Mesenchymal stem cell (in vitro differentiated cells and primary cell): ENCODE results near the gene KRTAP9-6.

Source experiments
- DNase-seq: peaks from one replicate; pipeline ENCODE4 v3.0.0-alpha.2; 2013
- H2AFZ ChIP-seq: one replicate; pipeline ENCODE4 v1.6.1; 2013; ENCODE audit warnings: low read depth, mild to moderate bottlenecking, control low read depth, inconsistent platforms, low read length, moderate library complexity
- H2AK5ac ChIP-seq: 2 replicates; pipeline ENCODE4 v1.6.1; 2013; ENCODE audit warnings: low read length, moderate library complexity, mild to moderate bottlenecking, inconsistent platforms; ENCODE audit not compliant: severe bottlenecking
- H2BK120ac ChIP-seq: one replicate; pipeline ENCODE4 v1.6.1; 2013; ENCODE audit warnings: low read depth, mild to moderate bottlenecking, inconsistent platforms, low read length, moderate library complexity
- H2BK12ac ChIP-seq, 2 experiments: one replicate each; pipeline ENCODE4 v1.6.1; 2013; ENCODE audit warnings: inconsistent platforms in 2 of 2, low read length in 2 of 2, mild to moderate bottlenecking in 2 of 2, moderate library complexity in 2 of 2, control low read depth in 1 of 2
- H2BK15ac ChIP-seq: one replicate; pipeline ENCODE4 v1.6.1; 2013; ENCODE audit warnings: mild to moderate bottlenecking, low read depth, inconsistent platforms; ENCODE audit not compliant: poor library complexity, severe bottlenecking
- H2BK5ac ChIP-seq: 2 replicates; pipeline ENCODE4 v1.6.1; 2013; ENCODE audit warnings: low read depth, mild to moderate bottlenecking, low read length, control low read depth, inconsistent platforms; ENCODE audit not compliant: poor library complexity, severe bottlenecking
- H3K14ac ChIP-seq, 2 experiments: one replicate each; pipeline ENCODE4 v1.6.1; 2013; ENCODE audit warnings: inconsistent platforms in 2 of 2, low read length in 2 of 2, control low read depth in 1 of 2, mild to moderate bottlenecking in 1 of 2, moderate library complexity in 1 of 2
- H3K18ac ChIP-seq, 2 experiments: one replicate each; pipeline ENCODE4 v1.6.1; 2013; ENCODE audit warnings: inconsistent platforms in 2 of 2, low read length in 2 of 2, control low read depth in 1 of 2, low read depth in 1 of 2, mild to moderate bottlenecking in 1 of 2
- H3K23ac ChIP-seq, 2 experiments: one replicate each; pipeline ENCODE4 v1.6.1; 2013; ENCODE audit warnings: inconsistent platforms in 2 of 2, low read length in 2 of 2, mild to moderate bottlenecking in 2 of 2, moderate library complexity in 2 of 2, control low read depth in 1 of 2
- H3K27ac ChIP-seq: 2 replicates; pipeline ENCODE4 v1.5.1; 2013; ENCODE audit warnings: mild to moderate bottlenecking, moderate library complexity, low read length, control low read depth, inconsistent platforms; ENCODE audit not compliant: poor library complexity, severe bottlenecking
- H3K27me3 ChIP-seq, 2 experiments: 2 replicates each; pipeline versions ENCODE4 v1.6.1 to v1.7.0; 2013; ENCODE audit warnings: low read length in 2 of 2, mild to moderate bottlenecking in 2 of 2, moderate library complexity in 2 of 2, control low read depth in 1 of 2, inconsistent platforms in 1 of 2; ENCODE audit not compliant: control insufficient read depth in 1 of 2, insufficient read depth in 1 of 2
- H3K36me3 ChIP-seq, 2 experiments: 2 replicates each; pipeline versions ENCODE4 v1.6.1 to v1.7.0; 2013; ENCODE audit warnings: low read length in 2 of 2, control low read depth in 1 of 2, inconsistent platforms in 1 of 2, low read depth in 1 of 2, mild to moderate bottlenecking in 1 of 2; ENCODE audit not compliant: insufficient read depth in 2 of 2, control insufficient read depth in 1 of 2
- H3K4ac ChIP-seq, 2 experiments: one replicate each; pipeline ENCODE4 v1.6.1; 2013; ENCODE audit warnings: inconsistent platforms in 2 of 2, low read length in 2 of 2, mild to moderate bottlenecking in 2 of 2, moderate library complexity in 2 of 2, control low read depth in 1 of 2, low read depth in 1 of 2
- H3K4me1 ChIP-seq: 2 replicates; pipeline ENCODE4 v1.6.1; 2013; ENCODE audit warnings: low read depth, low read length, control low read depth; ENCODE audit not compliant: control insufficient read depth, insufficient read depth
- H3K4me2 ChIP-seq: 2 replicates; pipeline ENCODE4 v1.6.1; 2013; ENCODE audit warnings: low read length, mild to moderate bottlenecking, inconsistent platforms; ENCODE audit not compliant: poor library complexity, severe bottlenecking
- H3K4me3 ChIP-seq, 2 experiments: 2 replicates each; pipeline versions ENCODE4 v1.5.1 to v1.7.0; 2013; ENCODE audit warnings: low read length in 2 of 2, mild to moderate bottlenecking in 2 of 2, control low read depth in 1 of 2, low read depth in 1 of 2; ENCODE audit not compliant: insufficient read depth in 1 of 2
- H3K79me1 ChIP-seq: replicated peaks from 2 replicates; pipeline ENCODE4 v1.6.1; 2013; ENCODE audit warnings: mild to moderate bottlenecking, control low read depth, low read length, inconsistent platforms; ENCODE audit not compliant: poor library complexity, severe bottlenecking
- H3K9ac ChIP-seq: 2 replicates; pipeline ENCODE4 v1.7.0; 2013; ENCODE audit warnings: mild to moderate bottlenecking, low read length, moderate library complexity
- H3K9me3 ChIP-seq: 2 replicates; pipeline ENCODE4 v1.7.0; 2013; ENCODE audit warnings: mild to moderate bottlenecking, low read length; ENCODE audit not compliant: control insufficient read depth
- H4K8ac ChIP-seq: one replicate; pipeline ENCODE4 v1.6.1; 2013; ENCODE audit warnings: inconsistent platforms, mild to moderate bottlenecking, low read length, moderate library complexity
- H4K91ac ChIP-seq: one replicate; pipeline ENCODE4 v1.6.1; 2013; ENCODE audit warnings: mild to moderate bottlenecking, low read length, inconsistent platforms
- WGBS: methylation state at CpG from one replicate; pipeline ENCODE4 v1.1.7; 2013; ENCODE audit warnings: mixed read lengths; 5-methylcytosine and 5-hydroxymethylcytosine counted together

The KRTAP9-6 gene

GRCh38 chr17:41302981-41303380, 37.8 kb downstream of the KRTAP9-6 start:
- H3K4me1 ChIP-seq: peaks cover 3% of the 10 kb centered on the region
- no peak for DNase-seq
- WGBS: 98% methylated on average over 3 of the region's 4 CpGs
- no peaks in the 10 kb centered on the region for H3K36me3 ChIP-seq
- no peak overlapping the region for H2BK5ac ChIP-seq
- H3K4me2 ChIP-seq: no peak overlapping the region
- no peaks in the 10 kb centered on the region for H3K9me3 ChIP-seq
- no peak overlapping the region for H4K91ac ChIP-seq
- H3K4ac ChIP-seq: no peak overlapping the region
- H3K27ac ChIP-seq: no peak overlapping the region
- H2BK12ac ChIP-seq: no peak overlapping the region
- no peak overlapping the region for H3K4me3 ChIP-seq
- no peak overlapping the region for H2AFZ ChIP-seq
- H3K14ac ChIP-seq: no peak overlapping the region
- H2BK15ac ChIP-seq: no peak overlapping the region
- H3K27me3 ChIP-seq: peaks cover 0 to 11% of the 10 kb centered on the region in 2 experiments
- no peak overlapping the region for H3K18ac ChIP-seq
- no peak overlapping the region for H3K9ac ChIP-seq
- H3K79me1 ChIP-seq: no peaks in the 10 kb centered on the region
- no peak overlapping the region for H4K8ac ChIP-seq
- no peak overlapping the region for H3K23ac ChIP-seq
- H2BK120ac ChIP-seq: no peak overlapping the region
- no peak overlapping the region for H2AK5ac ChIP-seq

GRCh38 chr17:41304091-41304490, 38.9 kb downstream of the KRTAP9-6 start:
- Histone ChIP-seq H3K4me3 (no peak overlapping the region), H3K27me3 (peaks cover 0 to 19% of the 10 kb centered on the region in 2 experiments), H3K23ac (no peak overlapping the region), H3K4me1 (peaks cover 13% of the 10 kb centered on the region), H4K8ac (no peak overlapping the region), H3K9ac (no peak overlapping the region), H4K91ac (no peak overlapping the region), H2BK120ac (no peak overlapping the region), H3K14ac (no peak overlapping the region), H3K18ac (no peak overlapping the region), H3K4me2 (no peak overlapping the region), H3K36me3 (no peaks in the 10 kb centered on the region), H2BK15ac (no peak overlapping the region), H2BK5ac (no peak overlapping the region), H3K79me1 (no peaks in the 10 kb centered on the region), H2AFZ (no peak overlapping the region), H2AK5ac (no peak overlapping the region), H3K27ac (no peak overlapping the region), H3K4ac (no peak overlapping the region), H2BK12ac (no peak overlapping the region), H3K9me3 (no peaks in the 10 kb centered on the region)
- no peak for DNase-seq
- WGBS: 80% methylated on average over 9 of the region's 12 CpGs

- Histone ChIP-seq H2AK5ac (no peak overlapping the region), H3K4ac (no peak overlapping the region), H2BK15ac (no peak overlapping the region), H4K91ac (no peak overlapping the region), H3K27me3 (peaks cover 0 to 30% of the 10 kb centered on the region in 2 experiments), H3K27ac (peak overlapping the region; percentile 21), H3K9me3 (no peaks in the 10 kb centered on the region), H2BK5ac (no peak overlapping the region), H3K23ac (no peak overlapping the region), H3K4me3 (no peak overlapping the region), H2BK120ac (no peak overlapping the region), H3K4me2 (no peak overlapping the region), H3K4me1 (peaks cover 13% of the 10 kb centered on the region), H4K8ac (no peak overlapping the region), H2BK12ac (no peak overlapping the region), H3K36me3 (no peaks in the 10 kb centered on the region), H3K14ac (no peak overlapping the region), H3K18ac (no peak overlapping the region), H3K79me1 (no peaks in the 10 kb centered on the region), H2AFZ (no peak overlapping the region), H3K9ac (no peak overlapping the region)
- WGBS: 94% methylated on average over 9 of the region's 9 CpGs
- no peak for DNase-seq
Measured at GRCh38 chr17:41307647-41308046, 42.5 kb downstream of the KRTAP9-6 start.

GRCh38 chr17:41308251-41308917, 43.2 kb downstream of the KRTAP9-6 start:
- H2AK5ac ChIP-seq: peak overlapping the region; percentile 21
- H3K4me1 ChIP-seq: peaks cover 13% of the 10 kb centered on the region
- no peak overlapping the region for H3K18ac ChIP-seq
- H2BK15ac ChIP-seq: no peak overlapping the region
- H3K4ac ChIP-seq: no peak overlapping the region
- WGBS: 87% methylated on average over 10 of the region's 10 CpGs
- no peak overlapping the region for H2BK12ac ChIP-seq
- no peaks in the 10 kb centered on the region for H3K9me3 ChIP-seq
- no peak overlapping the region for H3K9ac ChIP-seq
- H2BK5ac ChIP-seq: no peak overlapping the region
- no peak overlapping the region for H4K91ac ChIP-seq
- H3K36me3 ChIP-seq: no peaks in the 10 kb centered on the region
- no peak overlapping the region for H4K8ac ChIP-seq
- peak overlapping the region in 1 of 2 experiments; percentile 6 for H3K14ac ChIP-seq
- H3K4me2 ChIP-seq: no peak overlapping the region
- H3K27me3 ChIP-seq: peaks cover 0 to 30% of the 10 kb centered on the region in 2 experiments
- H2BK120ac ChIP-seq: no peak overlapping the region
- no peak for DNase-seq
- no peak overlapping the region for H3K23ac ChIP-seq
- no peak overlapping the region for H3K27ac ChIP-seq
- no peaks in the 10 kb centered on the region for H3K79me1 ChIP-seq
- H2AFZ ChIP-seq: no peak overlapping the region
- no peak overlapping the region for H3K4me3 ChIP-seq
